HG02970 (cell line): ENCODE data around the gene SH3RF2.
"Not testable (repeated sequence)": the region's sequence is repeated elsewhere in the genome, so short reads cannot be mapped to it uniquely, and the experiment has no call there.

Experiments used
- ATAC-seq: cut with Tn5 transposase; IDR thresholded peaks from one replicate; pipeline ENCODE4 v1.9.1; 2021; ENCODE audit warnings: mild to moderate bottlenecking, moderate library complexity, moderate number of reproducible peaks; ENCODE audit not compliant: unreplicated experiment, low FRiP score

Gene SH3RF2

GRCh38 chr5:145946112-145946861, 9.9 kb downstream of the SH3RF2 start:
- ATAC-seq: peak; percentile 46

- no peak for ATAC-seq
These were observed 11.2 kb downstream of the SH3RF2 start for GRCh38 chr5:145947581-145947980.

GRCh38 chr5:145948047-145948446, 11.7 kb downstream of the SH3RF2 start:
- no peak for ATAC-seq

GRCh38 chr5:145948921-145949320, 12.5 kb downstream of the SH3RF2 start:
- ATAC-seq: no peak

- ATAC-seq: no peak
These were observed 13.1 kb downstream of the SH3RF2 start for GRCh38 chr5:145949474-145949873.

- ATAC-seq: no peak
These were observed 14.7 kb downstream of the SH3RF2 start for GRCh38 chr5:145951071-145951470.

- ATAC-seq: no peak
These were observed 16.8 kb downstream of the SH3RF2 start for GRCh38 chr5:145953202-145953601.

GRCh38 chr5:145954140-145954539, 17.8 kb downstream of the SH3RF2 start:
- ATAC-seq: not testable (repeated sequence)

GRCh38 chr5:145957388-145957787, 21.0 kb downstream of the SH3RF2 start:
- ATAC-seq: no peak

GRCh38 chr5:145958436-145958835, 22.1 kb downstream of the SH3RF2 start:
- ATAC-seq: no peak

GRCh38 chr5:145960166-145960565, 23.8 kb downstream of the SH3RF2 start:
- ATAC-seq: no peak

GRCh38 chr5:145960848-145961600, 24.6 kb downstream of the SH3RF2 start:
- no peak for ATAC-seq

- ATAC-seq: no peak
These were observed 25.6 kb downstream of the SH3RF2 start for GRCh38 chr5:145962001-145962400.

- ATAC-seq: not testable (repeated sequence)
These were observed 27.6 kb downstream of the SH3RF2 start for GRCh38 chr5:145964008-145964407.

GRCh38 chr5:145965804-145966203, 29.4 kb downstream of the SH3RF2 start:
- ATAC-seq: no peak

GRCh38 chr5:145967296-145967695, 30.9 kb downstream of the SH3RF2 start:
- no peak for ATAC-seq

- ATAC-seq: no peak
These were observed 32.8 kb downstream of the SH3RF2 start for GRCh38 chr5:145968970-145969713.

- ATAC-seq: no peak
These were observed 33.3 kb downstream of the SH3RF2 start for GRCh38 chr5:145969714-145970092.

- ATAC-seq: no peak
These were observed 34.7 kb downstream of the SH3RF2 start for GRCh38 chr5:145971108-145971507.

- ATAC-seq: no peak
These were observed 35.3 kb downstream of the SH3RF2 start for GRCh38 chr5:145971701-145972100.

GRCh38 chr5:145975001-145975360, 38.6 kb downstream of the SH3RF2 start:
- no peak for ATAC-seq
